NCI-H2196 (cell line): ENCODE measurements around the gene TMPRSS4.
"Not testable (repeated sequence)": the region's sequence is repeated elsewhere in the genome, so short reads cannot be mapped to it uniquely, and the experiment has no call there.

Experiments
- DNase-seq: peaks from one replicate; lab custom pipeline; 2025; ENCODE audit not compliant: unreplicated experiment; lab: John Stamatoyannopoulos, UW

TMPRSS4 gene

DNA sequence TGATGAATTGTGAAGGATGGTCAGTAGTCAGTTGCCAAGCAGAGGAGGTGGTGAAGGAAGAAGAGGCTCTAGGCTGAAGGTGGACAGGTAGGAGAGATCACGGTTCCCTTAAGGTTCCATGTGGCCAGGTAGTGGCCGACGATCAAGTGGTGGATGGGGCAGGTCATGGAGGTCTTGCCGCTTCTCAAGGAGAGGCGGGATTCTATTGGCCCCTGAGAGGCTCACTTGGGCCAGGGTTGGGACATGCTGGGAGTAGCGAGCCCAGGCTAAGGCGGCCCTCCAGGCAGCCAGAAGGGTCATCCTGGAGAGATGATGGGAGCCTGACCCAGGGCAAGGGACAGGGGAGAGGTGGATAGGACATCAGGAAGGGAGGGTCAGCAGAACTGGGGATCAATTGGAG, 20.9 kb upstream of the TMPRSS4 start:
- DNase-seq: no peak

DNA sequence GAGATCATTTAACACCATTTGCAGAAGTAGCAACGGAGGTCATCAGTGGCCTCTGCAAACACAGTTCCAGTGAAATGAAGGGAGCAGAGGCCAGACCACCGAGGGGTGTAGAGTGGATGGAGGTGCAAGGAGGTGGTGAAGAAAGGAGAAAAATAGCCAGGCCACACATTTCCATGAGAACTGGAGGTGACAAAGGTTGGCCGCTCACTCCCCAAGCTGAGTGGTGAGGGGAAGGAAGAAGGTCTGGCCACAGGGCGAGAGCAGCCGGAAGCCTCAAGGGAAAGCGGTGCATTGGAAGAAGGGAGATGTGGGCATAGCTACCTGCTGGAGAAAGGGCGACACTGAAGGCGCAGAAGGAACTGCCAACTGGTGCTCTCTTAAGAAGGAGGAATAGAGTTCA, 20.1 kb upstream of the TMPRSS4 start:
- no peak for DNase-seq

DNA sequence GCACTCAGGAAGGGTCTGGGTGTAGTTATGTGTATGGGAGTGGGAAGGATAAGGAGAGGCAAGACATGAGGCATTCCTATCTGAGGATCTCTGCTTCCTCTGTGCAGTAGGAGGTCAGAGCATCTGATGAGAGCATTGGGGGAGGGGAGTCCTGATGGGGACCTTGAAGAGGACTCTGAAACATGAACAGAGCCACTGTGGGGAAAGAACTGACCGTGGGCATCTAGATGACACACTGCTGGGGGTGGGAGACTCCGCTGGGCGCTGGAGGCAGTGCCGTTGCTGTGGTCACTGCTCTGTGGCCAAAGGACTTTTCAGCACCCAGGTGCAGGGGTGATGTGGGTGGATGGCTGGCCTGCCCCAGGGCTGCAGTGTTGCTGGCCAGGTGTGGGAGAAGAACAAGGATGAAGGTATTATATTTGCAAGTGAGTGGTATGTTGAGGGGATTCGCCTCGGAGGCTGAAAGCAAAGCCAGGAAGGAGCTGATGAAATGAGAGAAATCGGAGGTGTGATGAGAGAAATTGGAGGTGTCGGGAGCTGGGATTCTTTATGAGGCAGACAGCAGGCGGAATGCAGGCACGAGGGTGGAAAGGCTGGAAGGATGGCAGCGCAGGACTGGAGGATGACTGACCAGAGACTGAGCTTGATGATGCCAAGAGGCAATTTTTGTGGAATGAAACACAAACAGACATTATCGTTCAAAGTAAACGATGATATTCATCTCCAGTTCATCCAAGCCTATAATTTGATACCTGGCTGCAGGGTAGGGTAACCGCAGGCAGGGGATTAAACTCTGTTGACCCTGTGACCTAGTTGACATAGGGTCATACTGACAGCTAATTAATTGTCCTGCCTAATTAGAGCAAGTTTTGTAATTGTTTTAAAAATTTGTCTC, 19.4 kb upstream of the TMPRSS4 start:
- DNase-seq: no peak

DNA sequence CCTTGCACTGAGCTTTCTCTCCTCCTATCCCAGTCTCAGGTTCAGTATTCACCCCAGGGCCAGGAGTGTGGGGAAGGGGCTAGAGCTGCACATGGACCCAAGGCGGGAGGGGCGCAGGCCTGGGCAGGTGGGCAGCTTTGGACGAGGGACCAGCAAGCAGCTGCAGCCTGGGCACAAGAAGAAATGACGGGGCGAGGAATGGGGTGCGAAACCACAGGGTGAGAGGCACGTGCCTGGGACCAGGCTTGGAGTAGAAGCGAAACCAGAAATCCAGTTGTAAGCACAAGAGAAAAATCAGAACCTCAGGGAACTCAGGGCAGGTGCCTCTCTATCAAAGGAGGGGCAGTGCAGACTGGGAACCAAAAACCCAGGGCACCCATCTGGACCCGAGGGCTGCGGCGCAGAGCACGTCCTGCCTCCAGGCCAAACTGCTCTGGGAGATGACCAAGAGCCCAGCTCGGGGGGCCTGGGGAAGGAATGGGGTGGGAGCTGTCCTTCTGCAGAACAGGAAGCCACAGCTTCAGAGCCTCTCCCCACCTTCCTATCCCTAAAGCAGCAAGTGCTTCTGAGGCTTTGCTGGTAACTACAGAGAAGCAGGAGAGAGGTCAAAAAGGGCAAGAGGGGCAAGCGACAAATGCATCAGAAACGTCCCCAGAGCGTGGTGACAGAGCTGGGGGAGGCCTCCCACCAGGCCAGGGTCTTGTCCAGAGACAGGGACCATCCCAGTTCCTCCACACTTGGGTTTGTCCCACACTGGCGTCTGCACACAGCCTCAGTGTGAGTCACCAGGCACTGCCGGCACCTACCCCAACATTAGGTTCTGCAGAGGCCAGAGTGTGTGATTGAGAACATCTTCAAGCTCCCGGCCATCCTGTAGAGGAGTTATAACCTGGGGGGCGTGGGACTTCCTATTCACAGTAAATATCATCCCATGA, 18.3 kb upstream of the TMPRSS4 start:
- no peak for DNase-seq

DNA sequence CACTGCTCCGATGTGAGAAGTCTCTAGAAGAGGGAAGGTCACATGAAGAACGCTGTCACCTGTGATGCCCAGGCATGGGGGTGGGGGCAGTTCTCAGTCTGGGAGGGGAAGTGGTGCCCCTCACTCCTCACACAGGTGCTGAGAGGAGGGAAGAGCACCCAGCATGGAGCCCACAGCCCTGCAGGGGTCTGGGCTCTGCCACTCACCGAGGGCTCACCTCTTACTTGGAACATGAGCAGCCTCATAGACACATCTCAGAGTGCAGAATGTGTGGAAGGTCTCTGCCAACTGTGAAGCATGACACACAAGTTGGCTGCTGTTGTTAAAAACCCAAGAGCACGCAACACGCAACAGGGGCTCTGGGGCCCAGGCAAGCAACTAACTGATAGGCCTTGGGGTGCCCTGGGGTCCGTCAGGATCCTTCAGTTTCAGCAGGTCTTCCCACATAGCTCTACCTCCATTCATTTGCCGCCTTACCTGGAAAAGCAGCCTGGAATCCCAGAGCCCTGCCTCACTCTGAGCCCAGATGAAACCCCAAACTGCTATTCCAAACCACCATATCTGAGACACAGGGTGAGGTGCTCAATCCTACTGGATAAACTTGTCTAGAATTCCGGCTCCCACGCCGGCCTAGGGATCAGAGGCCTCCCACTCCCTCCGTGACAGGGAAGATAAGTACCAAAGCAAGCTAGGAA, 17.5 kb upstream of the TMPRSS4 start:
- DNase-seq: no peak

DNA sequence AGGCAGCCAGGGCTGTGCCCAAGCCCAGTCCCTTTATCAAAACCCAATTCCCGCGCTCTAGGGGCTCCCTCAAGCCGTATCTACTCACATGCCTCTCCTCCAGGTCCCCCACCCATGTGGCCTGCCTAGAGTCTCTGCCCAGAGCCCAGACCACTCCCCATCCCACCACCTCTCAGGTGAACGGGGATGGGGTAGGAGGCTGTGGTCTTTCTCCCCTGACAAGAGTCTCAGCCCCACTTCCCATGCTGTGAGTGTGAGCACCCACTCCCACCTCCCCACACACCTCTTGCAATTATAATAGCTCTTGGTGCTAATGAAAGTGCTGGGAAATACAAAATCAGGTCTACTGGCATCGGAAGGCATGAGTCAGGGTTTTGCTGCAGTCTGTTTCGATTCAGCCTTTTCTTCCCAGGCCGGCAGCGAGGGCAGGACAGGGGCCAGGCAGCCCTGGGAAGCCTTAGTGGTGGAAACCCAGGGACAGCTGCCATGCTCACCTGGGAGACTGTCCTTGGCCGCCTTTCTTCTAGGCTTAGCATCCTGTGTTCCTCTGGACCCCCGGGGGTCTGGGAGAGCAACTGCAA, 16.7 kb upstream of the TMPRSS4 start:
- no peak for DNase-seq

DNA sequence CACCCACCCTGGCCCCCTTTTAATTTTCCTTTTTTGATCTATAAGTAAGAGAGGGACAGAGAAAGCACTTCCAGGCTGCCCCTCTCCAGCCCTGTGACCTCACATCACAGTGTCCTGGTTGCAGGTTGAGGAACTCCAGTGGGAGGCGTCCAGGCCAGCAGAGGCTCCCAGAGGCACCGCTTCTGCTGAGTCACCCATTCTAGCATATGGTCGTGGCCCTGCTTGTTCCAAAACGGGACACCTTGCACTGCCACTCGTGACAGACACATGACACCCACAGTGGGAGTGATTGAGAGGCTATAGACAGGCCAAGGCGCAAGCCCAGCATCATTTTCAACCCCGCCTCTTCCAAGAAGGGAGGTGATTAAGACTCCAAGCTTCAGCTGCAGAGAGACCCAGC, 16.0 kb upstream of the TMPRSS4 start:
- no peak for DNase-seq

DNA sequence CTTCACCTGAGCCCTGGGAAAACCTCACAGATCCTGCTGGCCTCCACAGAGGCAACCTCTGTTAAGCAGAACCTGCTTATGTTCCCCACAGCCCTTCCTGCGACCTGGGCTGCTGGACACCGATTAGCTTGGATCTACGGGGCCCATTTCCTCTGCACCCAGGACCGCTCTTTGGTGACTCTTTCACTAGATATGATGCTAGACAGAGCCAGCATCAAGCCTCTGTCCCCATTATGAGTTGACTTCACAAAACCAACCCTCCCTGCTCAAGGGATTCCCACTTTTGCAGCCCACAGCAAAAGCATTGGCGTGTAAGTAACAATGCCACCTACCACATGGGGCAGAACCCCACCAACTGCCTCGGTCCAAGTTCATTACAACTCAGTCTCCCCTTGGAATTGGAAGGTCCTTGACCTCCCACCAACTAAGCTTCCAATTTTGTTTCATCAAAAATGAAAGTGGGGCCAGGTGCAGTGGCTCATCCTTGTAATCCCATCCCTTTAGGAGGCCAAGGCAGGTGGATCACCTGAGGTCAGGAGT, 15.2 kb upstream of the TMPRSS4 start:
- DNase-seq: no peak

DNA sequence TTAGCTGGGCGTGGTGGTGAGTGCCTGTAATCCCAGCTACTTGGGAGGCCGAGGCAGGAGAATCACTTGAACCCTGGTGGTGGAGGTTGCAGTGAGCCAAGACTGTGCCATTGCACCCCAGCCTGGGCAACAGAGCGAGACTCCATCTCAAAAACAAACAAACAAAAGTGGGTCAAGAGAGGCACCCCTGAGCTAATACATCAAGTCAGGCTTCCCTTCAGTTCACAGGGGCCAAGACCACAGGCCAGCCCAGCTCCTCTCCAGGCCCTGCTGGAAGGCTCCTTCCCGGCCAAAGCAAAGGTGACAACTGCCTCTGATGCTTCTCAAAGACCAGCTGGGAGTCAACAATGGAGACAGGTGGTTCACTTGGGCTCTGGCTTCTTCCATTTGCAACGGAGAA, 14.7 kb upstream of the TMPRSS4 start:
- DNase-seq: not testable (repeated sequence)

DNA sequence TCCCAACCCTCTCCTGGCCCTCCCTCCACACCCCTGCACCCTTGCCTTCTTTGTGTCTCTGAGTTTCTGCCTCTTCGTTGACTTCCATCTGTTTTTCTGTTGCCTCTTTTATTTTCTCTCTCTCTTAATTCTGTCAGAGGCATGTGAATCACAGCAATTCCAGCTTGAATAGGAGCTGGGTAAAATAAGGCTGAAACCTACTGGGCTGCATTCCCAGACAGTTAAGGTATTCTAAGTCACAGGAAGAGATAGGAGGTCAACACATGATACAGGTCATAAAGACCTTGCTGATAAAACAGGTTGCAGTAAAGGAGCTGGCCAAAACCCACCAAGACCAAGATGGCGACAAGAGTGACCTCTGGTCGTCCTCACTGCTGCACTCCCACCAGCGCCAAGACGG, 14.2 kb upstream of the TMPRSS4 start:
- not testable (repeated sequence) for DNase-seq

DNA sequence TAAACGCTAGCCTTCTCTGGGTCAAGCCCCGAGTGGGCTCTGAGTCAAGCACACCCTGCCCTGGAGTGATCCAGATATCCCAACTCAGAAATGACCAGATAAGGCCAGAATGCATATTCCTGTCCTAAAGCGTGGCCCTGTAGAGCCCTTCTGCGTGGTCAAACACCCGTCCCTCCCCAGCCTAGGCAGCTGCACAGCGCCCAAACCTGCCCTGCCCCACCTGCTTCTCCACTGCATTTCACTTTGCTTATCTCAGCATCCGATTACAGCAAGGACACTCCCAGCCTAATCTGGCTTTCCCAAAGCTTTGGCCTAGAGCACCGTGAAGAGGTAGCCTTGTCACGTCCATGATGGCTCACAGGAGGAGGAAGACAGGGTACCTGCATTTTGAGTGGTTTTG, 11.9 kb upstream of the TMPRSS4 start:
- no peak for DNase-seq

DNA sequence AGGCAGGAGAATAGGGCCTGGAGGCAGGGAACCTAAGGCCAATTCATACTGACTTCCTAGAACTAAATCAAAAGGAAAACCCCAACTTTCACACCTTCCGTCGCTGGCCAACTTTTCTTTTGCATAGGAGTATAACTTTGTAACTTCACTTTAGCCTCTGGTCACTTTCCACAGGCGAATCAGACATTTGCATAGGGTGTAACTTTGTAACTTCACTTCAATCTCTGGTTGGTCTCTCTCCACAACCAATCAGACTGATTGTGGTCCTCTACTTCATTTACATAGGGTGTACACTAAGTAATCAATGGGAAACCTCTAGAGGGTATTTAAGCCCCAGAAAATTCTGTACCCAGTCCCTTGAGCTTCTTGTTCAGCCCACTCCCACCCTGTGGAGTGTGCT, 11.5 kb upstream of the TMPRSS4 start:
- DNase-seq: no peak

DNA sequence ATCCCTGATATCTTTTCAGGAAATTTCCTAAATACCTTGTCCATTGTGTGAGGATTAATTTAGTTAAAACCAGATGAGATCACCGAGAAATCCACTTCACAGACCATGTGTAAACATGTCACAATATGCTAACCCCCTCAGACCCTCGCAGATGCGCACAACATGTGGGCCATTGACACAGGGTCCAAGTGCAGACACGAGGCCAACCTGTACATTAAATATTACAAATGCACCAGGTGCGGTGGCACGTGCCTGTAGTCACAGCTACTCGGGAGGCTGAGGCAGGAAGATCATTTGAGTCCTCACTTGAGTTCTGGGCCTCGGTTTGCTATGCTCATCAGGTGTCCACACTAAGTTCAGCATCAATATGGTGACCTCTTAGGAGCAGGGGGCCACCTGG, 9.9 kb upstream of the TMPRSS4 start:
- DNase-seq: no peak

DNA sequence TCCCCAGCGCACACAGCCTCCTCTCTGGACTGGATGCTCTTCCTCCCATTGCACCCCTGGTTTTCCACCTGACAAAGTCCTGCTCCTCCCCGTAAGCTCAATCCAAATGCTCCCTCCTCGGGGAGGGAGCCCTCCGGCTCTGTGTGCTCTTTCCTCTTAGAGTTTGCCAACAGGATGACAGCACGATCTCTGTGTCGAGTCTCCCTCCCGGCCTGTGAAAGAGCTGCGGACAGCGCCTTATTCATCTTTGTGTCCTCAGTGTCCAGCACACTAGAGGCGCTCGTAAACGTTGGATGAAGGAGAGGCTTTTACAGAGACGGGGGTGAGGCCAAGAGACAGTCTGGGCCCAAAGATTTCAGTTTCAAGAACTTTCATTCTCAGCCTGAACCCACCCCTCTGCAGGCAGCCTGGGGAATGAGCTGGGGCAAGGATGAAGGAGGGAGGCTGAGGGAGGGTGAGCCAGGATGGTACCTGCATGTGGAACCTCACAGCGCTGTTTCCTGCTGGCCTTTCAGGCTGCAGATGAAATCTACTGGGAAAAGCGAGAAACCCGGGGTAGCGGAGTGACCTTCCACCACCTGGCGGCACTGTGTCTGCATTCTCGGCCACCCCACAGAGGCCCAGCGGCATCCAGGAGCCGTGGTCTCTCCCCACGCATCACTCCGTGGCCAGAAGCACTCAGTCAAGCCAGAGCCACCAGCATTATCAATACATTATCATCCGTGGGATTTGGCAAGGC, 8.5 kb upstream of the TMPRSS4 start:
- DNase-seq: no peak

DNA sequence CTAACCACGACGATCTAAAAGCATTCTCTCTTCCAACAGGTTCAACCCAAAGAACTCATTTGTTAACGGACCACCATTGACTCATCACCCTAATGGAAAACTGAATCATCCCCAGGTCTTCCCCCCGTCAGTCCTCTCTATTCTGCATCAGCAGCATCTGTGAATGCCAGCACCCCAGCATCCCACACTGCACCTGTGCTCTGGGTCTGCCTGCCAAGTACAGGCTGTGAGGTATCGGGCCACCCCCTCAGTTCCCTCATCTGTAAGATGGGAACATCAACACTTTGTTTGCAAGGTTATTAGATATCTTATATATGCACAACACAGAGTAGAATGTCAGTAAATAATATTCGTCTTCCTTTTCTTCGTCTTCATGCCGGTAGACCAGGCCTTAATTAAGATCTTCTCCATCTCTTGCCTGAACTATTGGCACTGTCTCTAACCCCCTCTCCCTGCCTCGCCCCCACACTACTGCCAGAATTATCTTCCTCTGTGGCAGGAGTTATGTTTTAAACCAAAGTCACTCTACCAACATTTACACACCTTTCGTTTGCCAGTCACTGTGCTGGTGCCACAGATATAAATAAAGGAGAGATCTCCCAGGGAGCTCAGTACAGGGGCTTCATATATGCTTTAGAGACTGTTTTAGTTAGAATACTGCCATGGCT, 7.8 kb upstream of the TMPRSS4 start:
- no peak for DNase-seq

DNA sequence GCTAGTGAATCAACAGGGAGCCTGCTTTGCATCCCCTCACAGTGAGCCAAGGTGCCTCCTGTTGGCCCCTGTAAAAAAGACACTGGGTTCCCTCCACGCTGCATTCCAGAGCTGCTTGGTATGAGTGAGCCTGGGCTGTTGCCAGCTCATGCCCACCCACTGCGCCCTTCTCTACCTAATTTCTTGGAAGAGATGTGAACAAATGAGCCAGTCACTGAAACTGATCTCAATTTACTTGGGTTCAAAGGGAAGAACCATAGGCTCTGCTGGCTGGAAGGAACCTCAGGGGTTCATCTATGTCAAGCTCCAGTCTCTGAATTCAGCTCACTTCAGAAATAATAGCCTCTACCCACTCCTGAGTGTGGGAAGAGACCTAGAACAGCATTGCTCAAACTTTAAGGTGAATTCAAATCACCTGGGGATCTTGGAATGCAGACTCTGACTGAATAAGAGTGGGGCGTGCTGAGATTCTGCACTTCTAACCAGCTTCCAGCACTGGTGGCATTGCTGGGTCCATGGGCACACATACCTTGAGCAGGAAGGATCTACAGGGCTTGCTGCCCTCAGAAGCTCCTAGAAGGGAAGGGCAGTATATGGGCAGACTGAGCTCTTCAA, 5.4 kb upstream of the TMPRSS4 start:
- DNase-seq: no peak

DNA sequence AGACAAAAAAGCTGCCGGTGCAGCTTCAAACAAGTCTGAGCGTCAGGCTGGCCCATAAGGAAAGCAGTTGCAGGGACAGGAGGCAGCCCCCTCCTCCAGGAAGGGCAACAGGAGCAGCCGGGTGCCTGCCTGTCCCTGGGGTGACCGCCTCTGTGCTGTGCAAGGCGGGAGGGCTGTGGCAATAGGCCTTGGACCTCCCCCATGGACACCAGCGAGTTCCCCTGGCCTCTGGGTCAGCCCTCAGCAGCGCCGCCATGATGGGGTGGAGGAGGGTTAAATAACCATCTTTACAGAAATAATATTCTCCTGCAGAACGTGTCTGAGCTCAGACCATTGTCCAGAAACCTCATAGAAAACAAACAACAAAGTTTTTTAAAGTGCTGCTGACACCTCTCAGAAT, 3.3 kb upstream of the TMPRSS4 start:
- DNase-seq: no peak

DNA sequence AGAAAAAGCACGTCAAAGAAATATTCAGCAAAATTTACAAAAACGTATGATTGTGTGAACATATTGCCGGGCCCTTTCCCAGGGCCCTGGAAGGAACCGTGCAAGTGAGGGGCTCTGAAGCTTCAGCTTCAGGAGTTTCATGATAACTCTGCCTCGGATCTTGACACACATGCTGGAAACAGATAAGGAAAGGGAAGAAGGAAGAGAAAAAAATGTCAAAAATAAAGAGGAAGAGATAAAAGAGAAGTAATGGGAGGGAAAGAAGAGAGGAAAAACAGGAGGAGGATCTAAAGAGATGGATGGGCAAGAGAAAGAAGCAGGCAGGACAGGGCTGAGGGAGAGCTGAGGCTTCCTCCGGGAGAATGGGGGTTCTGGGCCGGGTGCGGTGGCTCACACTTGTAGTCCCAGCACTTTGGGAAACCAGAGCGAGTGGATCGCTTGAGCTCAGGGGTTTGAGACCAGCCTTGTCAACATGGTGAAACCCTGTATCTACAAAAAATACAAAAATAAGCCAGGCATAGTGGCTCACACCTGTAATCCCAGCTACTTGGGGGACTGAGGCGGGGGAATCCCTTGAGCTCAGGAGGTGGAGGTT, 2.7 kb upstream of the TMPRSS4 start:
- no peak for DNase-seq

DNA sequence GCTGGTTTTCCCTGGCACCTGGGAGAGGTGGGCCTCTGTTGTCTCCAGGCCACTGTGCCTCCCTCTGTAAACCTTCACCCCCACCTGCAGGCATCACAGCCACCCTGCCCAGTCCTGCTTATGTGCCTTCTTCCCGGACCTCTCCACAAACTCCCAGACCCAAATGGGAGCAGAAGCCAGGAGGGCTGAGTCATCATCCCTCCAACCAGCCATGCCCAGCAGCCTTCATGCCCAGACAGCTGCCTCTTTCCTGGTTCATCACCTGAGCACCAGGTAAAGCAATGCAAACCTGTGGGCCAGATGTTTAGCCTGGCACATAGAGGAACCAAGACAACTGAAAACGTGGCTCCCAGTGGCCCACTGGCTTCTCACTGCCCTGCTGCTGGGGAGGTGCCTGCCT, 2.1 kb upstream of the TMPRSS4 start:
- no peak for DNase-seq
